NCI-H1092 treated with DMSO at 0.1 percent for 48 hours (cell line): Measurements from ENCODE around the gene CMTR2.

Source experiments
- DNase-seq: peaks from one replicate; lab custom pipeline; 2025; lab: John Stamatoyannopoulos, UW

CMTR2 gene

GRCh38 chr16:71273384-71273783 is 15.8 kb downstream of the CMTR2 start:
- no peak for DNase-seq

GRCh38 chr16:71264299-71264698 is 24.9 kb downstream of the CMTR2 start:
- DNase-seq = no peak

DNA sequence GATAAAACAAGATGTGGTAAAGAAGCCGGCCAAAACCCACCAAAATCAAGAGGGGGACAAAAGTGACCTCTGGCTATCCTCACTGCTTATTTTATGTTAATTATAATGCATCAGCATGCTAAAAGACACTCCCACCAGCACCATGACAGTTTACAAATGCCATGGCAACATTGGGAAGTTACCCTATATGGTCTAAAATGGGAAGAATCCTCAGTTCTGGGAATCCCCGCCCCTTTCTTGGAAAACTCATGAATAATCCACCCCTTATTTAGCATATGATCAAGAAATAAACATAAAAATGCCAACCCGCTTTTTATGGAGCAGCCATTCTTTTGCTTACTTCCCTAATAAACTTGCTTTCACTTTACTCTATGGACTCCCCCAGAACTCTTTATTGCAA is 25.6 kb downstream of the CMTR2 start:
- DNase-seq = no peak

GRCh38 chr16:71262391-71262790 is 26.8 kb downstream of the CMTR2 start:
- no peak for DNase-seq

DNA sequence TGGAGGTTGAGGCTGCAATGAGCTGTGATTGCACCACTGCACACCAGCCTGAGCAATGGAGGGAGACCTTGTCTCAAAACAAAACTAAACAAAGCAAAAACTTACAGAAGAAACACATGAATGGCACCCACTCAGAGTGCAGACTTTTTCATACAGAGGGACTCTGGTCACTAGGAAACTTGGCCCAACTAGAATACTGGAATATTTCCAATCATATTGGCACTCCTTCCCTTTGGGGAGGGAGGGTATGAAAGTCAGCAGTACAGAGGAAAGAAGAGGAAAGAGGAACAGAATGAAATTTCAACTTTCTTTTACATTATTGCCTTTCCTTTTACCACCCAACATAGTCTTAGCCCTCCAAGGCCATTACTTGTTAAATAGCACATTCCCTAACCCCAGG is 28.2 kb downstream of the CMTR2 start:
- no peak for DNase-seq

DNA sequence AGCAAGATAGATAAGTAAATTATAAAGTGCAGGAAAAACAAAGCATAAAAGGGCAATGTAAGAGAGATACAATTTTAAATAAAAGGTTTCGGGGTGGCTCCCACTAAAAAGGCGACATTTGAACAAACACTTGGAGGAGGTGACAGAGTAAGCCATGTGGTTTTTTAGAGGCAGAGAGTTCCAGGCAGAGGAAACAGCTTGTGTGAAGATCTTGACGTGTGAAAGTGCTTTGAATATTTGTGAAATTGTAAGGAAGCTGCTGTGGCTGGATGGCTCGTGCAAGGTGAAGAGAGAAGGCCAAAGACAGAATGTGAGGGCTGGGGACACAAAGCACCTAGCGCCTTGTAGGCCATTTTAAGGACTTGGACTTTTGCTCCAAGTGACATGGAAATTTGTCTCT is 30.1 kb downstream of the CMTR2 start:
- DNase-seq = no peak

GRCh38 chr16:71258372-71258771 is 30.8 kb downstream of the CMTR2 start:
- DNase-seq = no peak

GRCh38 chr16:71257768-71258167 is 31.4 kb downstream of the CMTR2 start:
- DNase-seq = no peak

DNA sequence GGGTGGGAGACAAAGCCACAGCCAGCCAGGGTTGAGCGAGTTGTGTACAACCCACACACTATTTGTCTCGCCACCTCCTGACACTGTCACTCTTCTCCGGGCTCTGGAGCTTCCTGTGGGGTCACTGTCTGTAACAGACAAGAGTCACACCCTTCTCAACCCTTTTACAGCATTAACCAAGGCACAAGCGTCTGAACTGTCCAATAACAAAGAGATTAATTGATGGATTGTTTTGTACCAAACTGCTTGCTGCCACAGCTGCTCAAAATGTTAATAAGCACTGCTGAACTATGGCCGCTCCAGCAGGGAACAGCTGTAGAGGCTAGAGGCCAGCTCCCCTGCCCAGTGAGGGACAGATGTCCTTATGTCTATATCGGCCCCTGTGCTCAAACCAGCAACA is 33.5 kb downstream of the CMTR2 start:
- DNase-seq = no peak

DNA sequence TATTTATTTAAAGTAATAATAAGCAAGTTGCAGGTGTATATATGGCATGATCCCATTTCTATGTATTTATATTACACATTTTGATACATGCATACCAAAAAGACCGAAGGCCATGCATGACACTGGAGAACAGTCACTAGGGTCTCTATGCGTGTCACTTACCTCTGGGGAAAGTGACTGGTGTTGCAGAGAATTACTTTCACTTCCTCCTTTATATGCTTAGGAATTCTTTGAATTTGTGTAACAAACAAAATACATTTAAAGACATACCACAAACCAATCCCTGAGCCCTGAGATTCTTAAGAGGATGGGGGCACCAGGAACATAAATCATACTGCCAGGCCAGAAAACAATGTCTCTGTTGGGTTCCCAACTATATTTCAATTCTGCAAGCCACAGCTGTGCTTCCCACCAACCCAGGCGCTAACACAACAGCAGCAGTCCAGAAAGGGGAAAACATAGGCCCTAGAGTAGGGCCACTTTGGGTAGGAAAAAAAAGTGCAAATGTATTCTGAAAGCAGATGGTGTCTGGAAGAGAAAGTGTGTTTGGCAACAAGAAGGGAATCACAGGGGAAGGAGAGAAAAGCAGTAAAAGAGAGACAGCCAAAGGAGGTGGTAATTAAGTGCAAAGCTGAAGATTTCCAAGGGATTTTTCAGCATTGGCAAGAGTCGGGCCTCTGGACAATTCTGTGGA is 34.2 kb downstream of the CMTR2 start:
- no peak for DNase-seq

- no peak for DNase-seq
Observed at GRCh38 chr16:71250461-71251235, 38.6 kb downstream of the CMTR2 start.

DNA sequence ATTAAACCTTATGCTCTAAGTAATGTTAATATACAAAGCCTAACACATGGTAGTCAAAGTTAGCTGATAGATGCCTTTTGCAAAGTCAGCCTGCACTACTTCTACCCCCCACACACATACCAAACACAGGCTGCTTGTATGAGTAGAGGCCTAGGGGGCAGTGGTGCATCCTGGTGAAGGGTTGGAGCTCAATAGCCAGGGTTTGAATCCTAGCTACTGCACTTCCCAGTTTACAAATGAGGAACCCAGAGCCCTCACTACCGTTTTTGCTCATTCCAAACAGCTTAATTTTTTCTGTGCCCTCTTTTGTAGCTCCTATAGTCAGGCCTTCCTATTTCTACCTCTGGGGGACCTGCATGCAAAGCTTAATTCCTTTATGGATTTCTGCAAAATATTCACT is 39.8 kb downstream of the CMTR2 start:
- no peak for DNase-seq

DNA sequence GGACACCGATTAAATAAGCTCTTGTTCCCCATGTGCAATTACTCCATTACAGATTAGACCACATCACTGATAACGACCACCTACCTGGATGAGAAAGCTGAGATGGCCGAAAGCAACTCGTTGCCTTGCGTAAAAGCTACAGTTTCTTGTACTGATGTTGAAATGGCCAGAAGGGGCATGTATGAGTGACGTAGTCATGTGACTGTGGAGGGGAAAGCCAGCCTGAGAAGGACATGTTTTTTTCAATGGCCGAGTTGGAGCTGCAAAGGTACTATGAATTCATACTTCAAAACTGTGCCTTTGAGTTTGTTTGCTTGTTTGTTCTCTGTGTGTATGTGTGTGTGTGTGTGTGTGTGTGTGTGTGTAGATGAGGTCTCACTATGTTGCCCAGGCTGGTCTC is 41.7 kb downstream of the CMTR2 start:
- no peak for DNase-seq

DNA sequence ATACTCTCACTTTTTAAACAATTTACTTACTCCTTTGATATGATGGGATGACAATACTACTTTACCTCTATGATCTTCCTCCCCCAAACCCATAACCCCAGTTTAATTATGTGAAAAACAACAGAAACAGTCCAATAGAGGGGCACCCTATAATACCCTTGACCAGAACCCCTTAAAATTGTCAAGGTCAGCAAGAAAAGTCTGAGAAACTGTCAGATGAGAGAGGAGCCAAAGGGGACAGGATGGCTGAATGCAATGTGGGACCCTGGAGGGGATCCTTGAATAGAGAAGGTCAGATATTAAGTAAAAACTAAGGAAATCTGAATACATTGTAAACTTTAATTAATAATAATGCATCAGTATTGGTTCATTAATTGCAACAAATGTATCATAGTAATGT is 42.9 kb downstream of the CMTR2 start:
- no peak for DNase-seq

- DNase-seq = no peak
Observed at GRCh38 chr16:71244521-71244920, 44.7 kb downstream of the CMTR2 start.

- DNase-seq = no peak
Observed at GRCh38 chr16:71242601-71243000, 46.6 kb downstream of the CMTR2 start.

DNA sequence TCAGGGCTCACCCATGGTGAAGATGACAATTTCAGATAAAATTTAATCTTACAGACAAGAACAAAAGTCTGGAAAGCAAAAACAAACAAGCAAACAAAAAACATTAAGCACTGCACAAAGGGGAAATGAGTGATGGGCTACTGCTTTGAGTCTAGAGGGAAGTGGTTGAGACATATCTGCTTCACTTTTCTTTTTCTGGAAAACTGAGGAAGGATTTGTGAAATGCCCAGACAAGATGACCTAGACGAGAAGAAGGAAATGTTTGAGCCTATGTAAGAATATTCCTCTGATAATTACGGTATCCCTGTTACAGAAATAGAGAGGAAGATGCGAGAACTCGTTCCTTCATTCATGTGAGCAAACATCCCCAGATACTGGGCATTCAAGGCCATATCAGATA is 47.2 kb downstream of the CMTR2 start:
- DNase-seq = no peak
